ENCODE measurements around the gene ZNF445. TPM values are rescaled to one million over a fixed set of nuclear protein-coding genes. Genes with fewer than 3 reads are reported as not detected.
A peak's percentile ranks its signal among the peaks of the same experiment; 100 is the strongest.

The ZNF445 gene
- total RNA-seq, 1 donor from 2014 or later, result 19.8 TPM

GRCh38 chr3:44429459-44429858, 48.0 kb downstream of the ZNF445 start:
- Histone ChIP-seq H3K9me3 (no peaks in the 10 kb centered on the region), H3K27me3 (no peaks in the 10 kb centered on the region), H3K36me3 (no peaks in the 10 kb centered on the region), H3K4me1 (no peaks in the 10 kb centered on the region), H3K27ac (no peak overlapping the region), H3K4me3 (no peak overlapping the region)
- DNase-seq, result no peak
- ATAC-seq, result no peak
- no peak for TF ChIP-seq CTCF (IDR thresholded peaks at IDR 0.05)
- intact Hi-C loops (cut with DNase I), result no loop called here

- H3K27ac ChIP-seq, result no peak overlapping the region
- no peaks in the 10 kb centered on the region for H3K9me3 ChIP-seq
- H3K36me3 ChIP-seq, result no peaks in the 10 kb centered on the region
- intact Hi-C loops (cut with DNase I), result no loop called here
- ATAC-seq (no peak), DNase-seq (no peak)
- no peak overlapping the region for H3K4me3 ChIP-seq
- TF ChIP-seq CTCF (IDR thresholded peaks at IDR 0.05), result no peak
- H3K4me1 ChIP-seq, result no peaks in the 10 kb centered on the region
- H3K27me3 ChIP-seq, result no peaks in the 10 kb centered on the region
Measured at GRCh38 chr3:44428910-44429309, 48.6 kb downstream of the ZNF445 start.

- intact Hi-C loops (cut with DNase I), result no loop called here
- Histone ChIP-seq H3K36me3 (no peaks in the 10 kb centered on the region), H3K4me1 (no peaks in the 10 kb centered on the region), H3K27me3 (no peaks in the 10 kb centered on the region), H3K27ac (no peak overlapping the region), H3K9me3 (no peaks in the 10 kb centered on the region), H3K4me3 (no peak overlapping the region)
- no peak for TF ChIP-seq CTCF (IDR thresholded peaks at IDR 0.05)
- DNase-seq, result peak; percentile 11
- ATAC-seq, result no peak
Measured at GRCh38 chr3:44427683-44428082, 49.8 kb downstream of the ZNF445 start.

GRCh38 chr3:44424758-44425157, 52.7 kb downstream of the ZNF445 start:
- no peak overlapping the region for H3K4me3 ChIP-seq
- H3K36me3 ChIP-seq, result no peaks in the 10 kb centered on the region
- no peaks in the 10 kb centered on the region for H3K4me1 ChIP-seq
- TF ChIP-seq CTCF (IDR thresholded peaks at IDR 0.05), result no peak
- H3K27me3 ChIP-seq, result no peaks in the 10 kb centered on the region
- no peak for DNase-seq
- ATAC-seq, result no peak
- no peaks in the 10 kb centered on the region for H3K9me3 ChIP-seq
- H3K27ac ChIP-seq, result no peak overlapping the region
- intact Hi-C loops (cut with DNase I), result no loop called here

- Histone ChIP-seq H3K36me3 (no peaks in the 10 kb centered on the region), H3K27ac (no peak overlapping the region), H3K27me3 (no peaks in the 10 kb centered on the region), H3K4me1 (no peaks in the 10 kb centered on the region), H3K4me3 (no peak overlapping the region), H3K9me3 (no peaks in the 10 kb centered on the region)
- ATAC-seq (no peak), DNase-seq (no peak)
- intact Hi-C loops (cut with DNase I), result no loop called here
- TF ChIP-seq CTCF (IDR thresholded peaks at IDR 0.05), result no peak
Measured at GRCh38 chr3:44421280-44421679, 56.2 kb downstream of the ZNF445 start.

GRCh38 chr3:44420676-44421075, 56.8 kb downstream of the ZNF445 start:
- intact Hi-C loops (cut with DNase I), result no loop called here
- Histone ChIP-seq H3K36me3 (no peaks in the 10 kb centered on the region), H3K4me1 (no peaks in the 10 kb centered on the region), H3K4me3 (no peak overlapping the region), H3K27me3 (no peaks in the 10 kb centered on the region), H3K9me3 (no peaks in the 10 kb centered on the region), H3K27ac (no peak overlapping the region)
- no peak for TF ChIP-seq CTCF (IDR thresholded peaks at IDR 0.05)
- DNase-seq (no peak), ATAC-seq (no peak)

All from upper lobe of right lung (tissue), 1 donor.